Karpas-422 (cell line): ENCODE results near the gene PPIA. TPM values are rescaled to one million over a fixed set of nuclear protein-coding genes. Genes with fewer than 3 reads are reported as not detected.
A peak's percentile ranks its signal among the peaks of the same experiment; 100 is the strongest.

ENCODE experiments used
- DNase-seq: peaks from one replicate; pipeline ENCODE4 v3.0.0-alpha.2; 2015
- H2AFZ ChIP-seq: fragments of 200-600 bp; sonication (generic); 2 replicates; pipeline ENCODE4 v1.6.1; 2014; ENCODE audit warnings: antibody characterized with exemption, low read length, mixed read lengths
- H3K27ac ChIP-seq: fragments of 200-600 bp; sonication (generic); 2 replicates; pipeline ENCODE4 v1.5.1; 2014; ENCODE audit warnings: mild to moderate bottlenecking, low read length, moderate library complexity
- H3K27me3 ChIP-seq: fragments of 200-600 bp; sonication (generic); 2 replicates; pipeline ENCODE4 v1.6.1; 2014; ENCODE audit warnings: low read length, mixed read lengths
- H3K36me3 ChIP-seq: fragments of 200-600 bp; sonication (generic); 2 replicates; pipeline ENCODE4 v1.6.1; 2014; ENCODE audit warnings: low read length, mixed read lengths; ENCODE audit not compliant: insufficient read depth
- H3K4me1 ChIP-seq: fragments of 200-600 bp; sonication (generic); 2 replicates; pipeline ENCODE4 v1.6.1; 2014; ENCODE audit warnings: mild to moderate bottlenecking, low read length, mixed read lengths
- H3K4me2 ChIP-seq: fragments of 200-600 bp; sonication (generic); 2 replicates; pipeline ENCODE4 v1.6.1; 2014; ENCODE audit warnings: low read length, low read depth, mild to moderate bottlenecking; ENCODE audit not compliant: poor library complexity, severe bottlenecking
- H3K4me3 ChIP-seq: fragments of 200-600 bp; sonication (generic); 2 replicates; pipeline ENCODE4 v1.5.1; 2014; ENCODE audit warnings: mild to moderate bottlenecking, antibody characterized with exemption, low read length, mixed read lengths
- H3K79me2 ChIP-seq: fragments of 200-600 bp; sonication (generic); 2 replicates; pipeline ENCODE4 v1.6.1; 2014; ENCODE audit warnings: mild to moderate bottlenecking, low read length, mixed read lengths
- H3K9ac ChIP-seq: fragments of 200-600 bp; sonication (generic); 2 replicates; pipeline ENCODE4 v1.6.0; 2014; ENCODE audit warnings: low read length
- H3K9me2 ChIP-seq: fragments of 200-600 bp; sonication (generic), shearing (Covaris generic); replicated peaks from 2 replicates; pipeline ENCODE4 v1.6.0; 2014; ENCODE audit warnings: mild to moderate bottlenecking, low read length, moderate library complexity; ENCODE audit not compliant: insufficient read depth
- H3K9me3 ChIP-seq: fragments of 300-700, 200-600 bp; sonication (generic); 2 replicates; pipeline ENCODE4 v1.6.1; 2014; ENCODE audit warnings: low read length, mixed read lengths
- H4K20me1 ChIP-seq: fragments of 200-600 bp; sonication (generic); 2 replicates; pipeline ENCODE4 v1.6.1; 2014; ENCODE audit warnings: mild to moderate bottlenecking, antibody characterized with exemption, low read length, low read depth; ENCODE audit not compliant: insufficient read depth
- total RNA-seq: library from RNA; depleted of rRNA; stranded (reverse); fragments of >200 nt; shearing (Covaris generic); gene quantifications from 2 replicates; pipeline ENCODE4 v1.2.3, GENCODE V29; 2014; ENCODE audit warnings: low replicate concordance; rRNA removed

The PPIA gene
- total RNA-seq, result 2,370 and 3,564 TPM in 2 replicates

DNA sequence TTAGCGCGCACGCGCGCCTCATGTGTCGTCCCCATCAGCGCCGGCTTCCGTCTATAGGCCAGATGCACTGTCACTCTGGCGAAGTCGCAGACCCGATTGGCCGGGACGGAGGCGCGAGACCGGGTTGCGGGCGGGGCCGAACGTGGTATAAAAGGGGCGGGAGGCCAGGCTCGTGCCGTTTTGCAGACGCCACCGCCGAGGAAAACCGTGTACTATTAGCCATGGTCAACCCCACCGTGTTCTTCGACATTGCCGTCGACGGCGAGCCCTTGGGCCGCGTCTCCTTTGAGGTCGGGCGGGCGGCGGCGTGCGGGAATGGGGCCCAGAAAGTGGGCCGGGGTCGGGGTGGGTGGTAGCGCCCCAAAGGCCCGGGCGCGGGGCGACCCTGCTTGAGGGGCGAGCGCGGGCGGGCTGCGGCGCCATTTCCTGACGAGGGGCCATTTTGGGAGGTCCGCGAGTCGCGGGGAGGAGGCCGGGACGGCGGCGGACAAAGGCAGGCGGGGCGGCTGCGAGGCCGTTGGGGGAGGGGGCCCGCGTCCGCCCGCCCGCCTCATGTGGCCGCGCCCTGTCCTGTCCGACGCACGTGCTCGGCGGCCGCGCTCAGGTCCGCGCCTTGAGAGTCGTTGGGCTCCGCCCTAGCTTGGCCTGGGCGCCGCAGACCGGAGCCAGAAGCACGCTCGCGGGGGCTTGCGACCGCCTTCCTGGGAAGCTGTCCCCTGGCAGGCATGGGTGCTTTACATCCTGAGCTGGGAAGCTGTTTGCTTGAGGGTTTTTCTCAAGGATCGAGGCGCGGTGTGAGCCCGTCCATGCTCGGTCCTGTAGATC is at the start of gene PPIA:
Gene PPIA (plus strand): TSS at position 178 of the 825 bp plus-strand sequence. CDS start 44 bp downstream, at position 222.
- H3K4me1 ChIP-seq, result peaks cover 22% of the 10 kb centered on the region
- H3K4me2 ChIP-seq, result peak within 1 kb of the TSS; percentile 98
- peak within 1 kb of the TSS; percentile 87 for H3K9ac ChIP-seq
- H3K36me3 ChIP-seq, result peaks cover 35% of the 10 kb centered on the region
- peak; percentile 99 for DNase-seq
- peak within 1 kb of the TSS; percentile 90 for H3K27ac ChIP-seq
- peak within 1 kb of the TSS; percentile 79 for H3K4me3 ChIP-seq
- peaks cover 46% of the 10 kb centered on the region for H3K79me2 ChIP-seq
- H2AFZ ChIP-seq, result peak within 1 kb of the TSS; percentile 63; the same call in 1 of the 2 replicates
- H3K9me3 ChIP-seq, result no peaks in the 10 kb centered on the region
- no peaks in the 10 kb centered on the region for H3K27me3 ChIP-seq
- no peaks in the 10 kb centered on the region for H3K9me2 ChIP-seq
- H4K20me1 ChIP-seq, result peaks cover 38% of the 10 kb centered on the region

DNA sequence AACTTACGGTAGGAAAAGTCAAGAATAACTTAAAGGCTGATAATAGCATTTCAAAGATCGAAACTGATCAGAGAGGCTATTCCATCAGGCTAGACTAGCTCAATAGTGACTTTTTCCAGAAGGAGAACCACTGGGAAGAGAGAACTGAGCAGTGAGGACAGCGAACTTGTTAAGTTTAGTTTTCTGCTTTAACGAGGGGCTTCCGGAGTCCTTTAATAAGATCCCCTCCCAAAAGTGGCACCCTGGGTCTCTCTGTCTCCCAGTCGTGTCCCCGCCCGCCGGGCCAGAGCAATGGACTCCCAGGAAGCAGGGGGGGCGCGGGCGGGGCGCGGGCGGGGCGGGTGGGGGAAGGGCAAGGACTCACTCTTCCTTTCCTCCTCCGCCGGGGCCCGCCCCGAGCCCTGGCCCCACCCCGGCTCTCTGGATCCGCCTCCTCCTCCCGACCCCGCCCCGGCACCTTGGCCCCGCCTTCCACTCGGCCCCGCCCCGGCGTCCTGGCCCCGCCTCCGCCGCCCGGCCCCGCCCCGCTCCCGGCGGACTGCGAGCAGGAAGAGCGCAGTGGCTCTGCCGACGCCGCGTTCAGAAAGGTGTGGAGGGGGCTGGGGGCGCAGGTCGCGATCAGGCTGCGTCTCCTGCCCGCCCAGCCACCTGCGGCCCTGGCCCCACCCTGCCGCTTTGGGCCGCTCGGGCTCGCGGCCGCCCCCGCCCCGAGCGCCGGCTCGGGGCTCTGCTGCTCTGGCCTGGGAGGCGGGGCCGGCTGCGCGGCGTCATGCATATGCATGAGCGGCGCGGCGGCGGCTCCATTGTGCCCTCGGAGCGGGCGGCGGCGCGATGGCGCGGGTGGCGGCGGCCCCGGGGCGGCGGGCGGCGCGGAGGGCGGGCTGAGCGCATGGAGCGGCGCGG is 48.2 kb upstream of the PPIA start, which contains the start of gene ZMIZ2:
Gene ZMIZ2 (plus strand): TSS at position 803 of the 903 bp plus-strand sequence. CDS start 7,403 bp downstream, outside the sequence.
- H2AFZ ChIP-seq, result peak within 1 kb of the TSS; percentile 60

DNA sequence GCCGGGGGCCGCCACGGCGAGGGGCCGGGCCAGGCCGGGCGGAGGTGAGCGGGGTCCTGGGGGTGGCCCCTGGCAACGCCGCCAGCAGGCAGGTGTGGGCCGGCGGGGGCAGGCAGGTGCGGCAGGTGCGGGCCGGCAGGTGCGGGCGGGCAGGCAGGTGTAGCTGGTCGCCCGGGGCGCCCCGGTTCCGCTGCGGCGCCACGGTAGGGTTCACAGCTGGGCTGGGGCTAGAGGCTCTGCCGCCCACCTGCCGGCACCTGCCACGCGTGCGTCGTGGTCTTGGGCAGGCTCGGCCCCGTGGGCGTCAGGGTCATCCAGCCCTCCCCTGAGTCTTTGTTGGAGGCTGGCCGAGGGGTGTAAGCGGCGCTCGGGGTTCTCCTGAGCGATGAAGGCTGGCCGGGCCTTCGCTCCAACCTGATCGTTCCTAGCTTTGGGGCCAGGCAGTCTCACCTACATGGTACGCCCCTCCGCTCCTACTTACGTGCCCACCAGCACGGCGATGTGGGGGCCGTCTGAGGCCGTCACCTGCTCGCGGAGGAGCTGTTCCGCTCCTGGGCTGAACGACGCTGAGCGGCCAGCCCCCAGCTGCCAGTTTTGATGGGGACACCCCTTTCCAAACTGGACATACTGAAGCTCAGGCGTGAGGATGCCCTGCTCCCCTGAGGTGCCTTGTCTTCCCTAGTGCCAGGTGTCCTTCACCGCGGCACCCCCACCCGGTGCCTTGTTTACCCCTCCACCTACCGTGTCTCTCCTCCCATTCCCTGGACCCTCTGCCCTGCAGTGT is 47.3 kb upstream of the PPIA start:
- peak overlapping the region; percentile 89 for H3K4me2 ChIP-seq
- H3K9ac ChIP-seq, result peak overlapping the region; percentile 72
- H2AFZ ChIP-seq, result no peak overlapping the region
- H3K27ac ChIP-seq, result no peak overlapping the region
- no peaks in the 10 kb centered on the region for H3K9me3 ChIP-seq
- H3K79me2 ChIP-seq, result peaks cover 51% of the 10 kb centered on the region
- peaks cover 14% of the 10 kb centered on the region for H4K20me1 ChIP-seq
- peak; percentile 56 for DNase-seq
- H3K9me2 ChIP-seq, result no peaks in the 10 kb centered on the region
- H3K27me3 ChIP-seq, result no peaks in the 10 kb centered on the region
- no peaks in the 10 kb centered on the region for H3K36me3 ChIP-seq
- peaks cover 51% of the 10 kb centered on the region for H3K4me1 ChIP-seq
- peak overlapping the region; percentile 86 for H3K4me3 ChIP-seq

More for the DNA sequence above, 48.2 kb upstream of the PPIA start, which contains the start of gene ZMIZ2:
- H3K79me2 ChIP-seq, result peaks cover 42% of the 10 kb centered on the region
- H3K4me2 ChIP-seq, result peak within 1 kb of the TSS; percentile 89
- 0 out of 2 replicates have a peak within 1 kb of the TSS, but pooled peaks have one; percentile 58 for H3K27ac ChIP-seq
- peaks cover 14% of the 10 kb centered on the region for H4K20me1 ChIP-seq
- peak within 1 kb of the TSS; percentile 86 for H3K4me3 ChIP-seq
- peak within 1 kb of the TSS; percentile 75 for H3K9ac ChIP-seq
- H3K27me3 ChIP-seq, result no peaks in the 10 kb centered on the region
- peak; percentile 95 for DNase-seq
- H3K9me2 ChIP-seq, result no peaks in the 10 kb centered on the region
- no peaks in the 10 kb centered on the region for H3K36me3 ChIP-seq
- H3K4me1 ChIP-seq, result peaks cover 46% of the 10 kb centered on the region
- H3K9me3 ChIP-seq, result no peaks in the 10 kb centered on the region

DNA sequence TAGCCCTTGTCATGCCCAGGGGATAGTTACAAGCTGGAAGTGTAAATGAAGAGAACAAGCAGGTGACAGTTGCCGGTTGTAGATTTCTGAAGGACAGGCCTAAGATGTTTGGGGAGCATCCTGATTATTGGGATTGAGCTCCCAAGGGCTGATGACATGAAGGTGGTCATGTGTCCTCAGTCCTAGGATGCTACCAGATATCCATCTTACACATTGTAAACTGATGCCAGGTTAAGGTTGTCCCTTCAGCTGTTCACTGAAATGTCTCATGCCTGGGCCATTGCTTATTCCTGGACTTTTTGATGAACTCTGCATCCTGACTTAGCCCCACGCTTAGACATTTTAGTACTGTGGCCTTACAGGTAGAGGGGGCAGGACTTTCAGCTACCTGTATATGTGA is 46.5 kb upstream of the PPIA start:
- Histone ChIP-seq H3K4me1 (peaks cover 51% of the 10 kb centered on the region), H3K4me3 (peak overlapping the region; percentile 86), H3K27me3 (no peaks in the 10 kb centered on the region), H4K20me1 (peaks cover 14% of the 10 kb centered on the region), H3K9ac (peak overlapping the region; percentile 72), H3K27ac (no peak overlapping the region), H3K9me2 (no peaks in the 10 kb centered on the region), H3K36me3 (no peaks in the 10 kb centered on the region), H3K79me2 (peaks cover 59% of the 10 kb centered on the region), H3K4me2 (peak overlapping the region; percentile 89), H2AFZ (no peak overlapping the region), H3K9me3 (no peaks in the 10 kb centered on the region)
- no peak for DNase-seq

DNA sequence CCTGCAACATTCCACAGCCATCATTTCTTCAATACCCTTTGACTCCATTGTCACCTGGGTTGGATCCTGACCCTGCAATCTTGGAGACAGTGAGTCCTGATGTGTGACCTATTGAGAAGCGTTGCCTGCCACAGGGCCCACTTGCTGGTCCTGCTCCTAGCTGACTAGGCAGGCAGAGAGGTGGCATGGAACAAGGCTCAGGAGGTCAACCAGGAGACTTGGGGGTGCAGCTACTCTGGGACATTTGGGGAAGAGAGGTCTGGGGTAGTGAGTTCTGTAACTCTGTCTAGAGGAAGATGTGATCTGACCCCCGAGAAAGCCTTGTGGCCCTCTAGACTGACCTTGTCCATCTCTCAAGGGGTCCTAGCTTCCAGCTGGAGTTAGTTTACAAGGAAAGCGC is 46.1 kb upstream of the PPIA start:
- H3K4me2 ChIP-seq, result peak overlapping the region; percentile 89
- H3K9me3 ChIP-seq, result no peaks in the 10 kb centered on the region
- peaks cover 14% of the 10 kb centered on the region for H4K20me1 ChIP-seq
- peaks cover 64% of the 10 kb centered on the region for H3K79me2 ChIP-seq
- peak overlapping the region; percentile 72 for H3K9ac ChIP-seq
- DNase-seq, result no peak
- peaks cover 51% of the 10 kb centered on the region for H3K4me1 ChIP-seq
- no peak overlapping the region for H3K27ac ChIP-seq
- no peak overlapping the region for H2AFZ ChIP-seq
- no peaks in the 10 kb centered on the region for H3K36me3 ChIP-seq
- no peaks in the 10 kb centered on the region for H3K27me3 ChIP-seq
- H3K9me2 ChIP-seq, result no peaks in the 10 kb centered on the region
- peak overlapping the region; percentile 86; the same call in 1 of the 2 replicates for H3K4me3 ChIP-seq

DNA sequence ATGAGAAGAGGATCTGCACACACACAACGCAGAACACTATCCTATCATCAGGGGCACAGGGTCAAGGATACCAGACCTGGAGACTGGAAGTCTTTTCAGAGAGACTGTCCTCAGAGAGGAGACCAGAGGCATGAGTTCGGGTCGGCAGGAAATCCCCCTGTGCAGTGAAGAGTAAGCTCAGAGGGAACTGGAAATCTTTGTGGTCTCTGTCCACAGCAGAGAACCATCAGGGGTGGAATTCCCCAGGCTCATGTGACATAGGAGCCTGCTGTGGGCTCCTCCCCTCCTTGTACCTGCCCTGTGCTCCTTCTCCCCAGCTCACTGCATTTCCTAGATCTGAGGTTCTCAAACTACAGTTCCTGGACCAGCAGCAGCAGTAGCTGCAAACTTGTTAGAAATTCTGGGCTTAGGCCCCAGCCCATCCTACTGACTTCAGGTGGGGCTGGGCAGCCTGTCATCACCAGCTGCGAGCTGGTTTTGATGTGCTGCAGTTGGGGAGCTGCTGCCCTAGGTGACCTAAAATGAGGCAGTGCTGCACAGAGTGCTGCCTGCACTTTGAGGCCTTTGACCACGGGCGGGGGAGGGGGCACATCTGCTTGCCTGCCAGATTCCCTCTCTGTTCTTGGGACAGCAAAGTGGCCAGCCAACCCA is 45.4 kb upstream of the PPIA start:
- Histone ChIP-seq H3K27me3 (no peaks in the 10 kb centered on the region), H4K20me1 (peaks cover 14% of the 10 kb centered on the region), H3K9ac (peak overlapping the region; percentile 72; the same call in 1 of the 2 replicates), H3K36me3 (no peaks in the 10 kb centered on the region), H3K4me3 (no peak overlapping the region; the same call in 1 of the 2 replicates), H3K79me2 (peaks cover 67% of the 10 kb centered on the region), H3K27ac (no peak overlapping the region), H3K4me1 (peaks cover 51% of the 10 kb centered on the region), H2AFZ (no peak overlapping the region), H3K4me2 (peak overlapping the region; percentile 89), H3K9me3 (no peaks in the 10 kb centered on the region), H3K9me2 (no peaks in the 10 kb centered on the region)
- no peak for DNase-seq

DNA sequence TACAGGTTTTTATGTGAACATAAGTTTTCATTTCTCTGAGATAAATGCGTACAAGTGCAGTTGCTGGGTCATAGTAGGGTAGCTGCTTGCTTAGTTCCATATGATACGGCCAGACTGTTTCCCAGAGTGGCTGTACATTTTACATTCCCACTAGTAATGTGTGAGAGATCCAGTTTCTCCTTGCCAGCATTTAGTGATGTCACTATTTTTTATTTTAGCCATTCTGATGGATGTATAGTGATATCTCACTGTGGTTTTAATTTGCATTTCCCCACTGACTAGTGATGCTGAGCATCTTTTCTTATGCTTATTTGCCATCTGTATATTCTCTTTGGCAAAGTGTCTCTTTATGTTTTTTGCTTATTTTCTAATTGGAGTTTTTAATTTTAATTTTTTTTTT is 43.7 kb upstream of the PPIA start:
- peak overlapping the region; percentile 35; the same call in 1 of the 2 replicates for H3K4me3 ChIP-seq
- no peaks in the 10 kb centered on the region for H3K36me3 ChIP-seq
- H4K20me1 ChIP-seq, result peaks cover 14% of the 10 kb centered on the region
- H3K27me3 ChIP-seq, result no peaks in the 10 kb centered on the region
- peaks cover 48% of the 10 kb centered on the region for H3K4me1 ChIP-seq
- peak overlapping the region; percentile 65 for H3K4me2 ChIP-seq
- no peaks in the 10 kb centered on the region for H3K9me2 ChIP-seq
- peak overlapping the region; percentile 41 for H3K27ac ChIP-seq
- no peak overlapping the region for H2AFZ ChIP-seq
- no peak overlapping the region for H3K9ac ChIP-seq
- H3K79me2 ChIP-seq, result peaks cover 67% of the 10 kb centered on the region
- no peaks in the 10 kb centered on the region for H3K9me3 ChIP-seq
- peak; percentile 63 for DNase-seq
